ENCODE data around the gene RALBP1.

- TF ChIP-seq CTCF (IDR thresholded peaks at IDR 0.05) (no peak), POLR2AphosphoS5 (IDR thresholded peaks at IDR 0.05; ENCODE audit: low read depth, low read length) (no peak), SIN3A (IDR thresholded peaks at IDR 0.05; ENCODE audit: borderline replicate concordance, insufficient read depth, low read depth, low read length) (no peak), REST (IDR thresholded peaks at IDR 0.05; ENCODE audit: insufficient read depth in 1 of 2, low read depth in 2 of 2, low read length in 1 of 2) (no peak), TCF7L2 (IDR thresholded peaks at IDR 0.05; ENCODE audit: low read depth, low read length) (no peak)
Observed at GRCh38 chr18:9517869-9518268, 42.6 kb downstream of the RALBP1 start.

Data from Panc1 (cell line).